ENCODE results near the gene ARHGEF10L.

- TF ChIP-seq, protein P1, sequence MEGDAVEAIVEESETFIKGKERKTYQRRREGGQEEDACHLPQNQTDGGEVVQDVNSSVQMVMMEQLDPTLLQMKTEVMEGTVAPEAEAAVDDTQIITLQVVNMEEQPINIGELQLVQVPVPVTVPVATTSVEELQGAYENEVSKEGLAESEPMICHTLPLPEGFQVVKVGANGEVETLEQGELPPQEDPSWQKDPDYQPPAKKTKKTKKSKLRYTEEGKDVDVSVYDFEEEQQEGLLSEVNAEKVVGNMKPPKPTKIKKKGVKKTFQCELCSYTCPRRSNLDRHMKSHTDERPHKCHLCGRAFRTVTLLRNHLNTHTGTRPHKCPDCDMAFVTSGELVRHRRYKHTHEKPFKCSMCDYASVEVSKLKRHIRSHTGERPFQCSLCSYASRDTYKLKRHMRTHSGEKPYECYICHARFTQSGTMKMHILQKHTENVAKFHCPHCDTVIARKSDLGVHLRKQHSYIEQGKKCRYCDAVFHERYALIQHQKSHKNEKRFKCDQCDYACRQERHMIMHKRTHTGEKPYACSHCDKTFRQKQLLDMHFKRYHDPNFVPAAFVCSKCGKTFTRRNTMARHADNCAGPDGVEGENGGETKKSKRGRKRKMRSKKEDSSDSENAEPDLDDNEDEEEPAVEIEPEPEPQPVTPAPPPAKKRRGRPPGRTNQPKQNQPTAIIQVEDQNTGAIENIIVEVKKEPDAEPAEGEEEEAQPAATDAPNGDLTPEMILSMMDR (optimal IDR thresholded peaks at IDR 0.05 in 1 of 3, IDR thresholded peaks at IDR 0.05 in 1 of 3, conservative IDR thresholded peaks at IDR 0.05 in 1 of 3; ENCODE audit: extremely low read depth in 1 of 3, insufficient read depth in 2 of 3, low read length in 3 of 3): no peak
- no peak for TF ChIP-seq EZH2 (IDR thresholded peaks at IDR 0.05; ENCODE audit: low read length)
Measured at GRCh38 chr1:17736625-17737024, 197.1 kb downstream of the ARHGEF10L start.

Data from keratinocyte (primary cell).